GM21515 (cell line): ENCODE data around the gene EZR.

ENCODE experiments used
- ATAC-seq: cut with Tn5 transposase; IDR thresholded peaks from one replicate; pipeline ENCODE4 v1.9.1; 2021; ENCODE audit not compliant: unreplicated experiment

Gene EZR

DNA sequence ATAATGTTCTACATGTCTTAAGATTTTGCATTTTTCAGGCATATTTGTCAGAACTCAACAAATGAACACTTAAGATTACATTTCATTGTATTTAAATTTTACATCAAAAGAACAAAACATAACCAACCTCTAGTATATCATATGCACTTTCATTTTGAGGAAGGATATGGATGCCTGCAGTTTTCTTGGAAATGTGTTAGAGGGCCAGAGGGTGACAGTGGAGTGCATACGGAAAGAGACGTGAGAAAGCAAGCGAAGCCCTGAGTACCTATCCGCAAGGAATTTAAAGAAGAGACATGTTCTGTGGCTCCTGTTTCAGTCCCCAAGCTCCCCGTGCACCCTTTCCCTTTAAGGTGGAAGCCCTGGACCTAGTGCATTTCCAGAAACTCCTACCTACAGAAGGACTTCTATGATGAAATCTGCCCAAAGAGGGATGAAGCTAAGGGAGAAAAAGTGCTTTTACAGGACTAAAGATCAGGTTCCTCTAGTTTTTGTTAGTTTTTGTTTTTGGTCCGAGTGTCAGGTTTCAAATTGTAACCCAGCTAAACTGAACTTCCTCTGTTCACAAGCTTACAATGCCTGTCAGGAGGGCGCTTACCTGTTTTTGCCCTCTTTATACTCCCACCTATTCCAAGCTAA lies 38.8 kb downstream of the EZR start:
- no peak for ATAC-seq

- no peak for ATAC-seq
Measured at GRCh38 chr6:158778005-158778527, 41.1 kb downstream of the EZR start.

DNA sequence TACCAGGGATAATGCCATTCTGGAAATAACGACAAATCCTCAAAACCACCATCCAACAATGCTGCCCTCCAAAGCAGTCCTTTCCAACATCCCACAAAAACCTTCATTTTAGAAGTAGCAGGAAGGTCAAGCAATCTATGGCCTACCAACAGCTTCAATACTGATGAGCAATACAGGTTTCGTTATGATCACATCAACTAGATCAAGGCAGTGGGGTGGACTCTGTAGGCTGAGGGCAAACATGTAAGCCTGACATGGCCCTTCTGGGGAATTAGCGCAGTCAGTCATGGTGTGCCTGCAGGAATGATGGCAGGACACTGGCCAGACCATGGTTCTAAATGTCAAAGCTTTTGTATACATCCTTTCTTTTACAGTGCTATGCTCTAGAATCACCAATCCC lies 41.7 kb downstream of the EZR start:
- no peak for ATAC-seq

DNA sequence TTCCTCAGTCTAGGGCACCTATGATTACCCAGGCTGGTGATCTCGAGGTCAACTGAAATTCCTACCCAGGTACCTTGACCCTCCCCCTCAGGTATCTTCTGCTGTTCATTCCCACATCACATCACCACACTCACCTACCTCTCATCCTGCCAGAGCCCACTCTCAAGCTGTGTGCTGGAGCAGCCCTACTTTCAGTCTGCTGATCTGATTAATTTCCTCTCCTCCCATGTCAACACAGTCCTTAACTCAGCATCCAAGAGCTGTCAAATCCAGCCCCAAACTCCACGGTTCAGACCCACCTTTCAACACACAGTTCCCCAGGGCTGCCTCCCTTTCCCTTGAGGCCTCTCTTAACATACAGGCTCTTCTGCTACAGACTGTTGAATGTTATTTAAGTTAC lies 42.4 kb downstream of the EZR start:
- ATAC-seq, result no peak

- ATAC-seq, result no peak
Measured at GRCh38 chr6:158775832-158776231, 43.3 kb downstream of the EZR start.

- no peak for ATAC-seq
Measured at GRCh38 chr6:158774717-158775449, 44.3 kb downstream of the EZR start.

GRCh38 chr6:158773581-158774449 lies 45.4 kb downstream of the EZR start:
- no peak for ATAC-seq

GRCh38 chr6:158772851-158773371 lies 46.3 kb downstream of the EZR start:
- ATAC-seq, result no peak

DNA sequence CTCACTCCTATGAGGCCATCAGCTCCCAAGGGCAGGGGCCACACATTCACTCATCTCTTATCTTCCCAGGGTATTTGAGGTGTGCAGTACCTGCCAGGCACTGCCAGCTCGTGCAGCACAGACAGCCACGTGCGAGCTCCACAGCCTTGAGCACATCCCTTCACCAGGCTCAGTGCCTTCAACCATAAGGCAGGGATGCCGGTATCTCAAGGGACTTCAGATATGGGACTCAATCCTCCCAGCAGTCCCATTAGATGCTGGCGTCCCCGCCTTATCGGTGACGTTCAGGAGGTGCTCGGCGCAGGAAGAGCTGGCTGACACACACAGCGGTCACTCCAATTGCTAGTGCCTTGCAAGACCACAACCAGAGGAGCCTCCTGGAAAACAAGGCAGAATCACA lies 47.0 kb downstream of the EZR start:
- no peak for ATAC-seq

DNA sequence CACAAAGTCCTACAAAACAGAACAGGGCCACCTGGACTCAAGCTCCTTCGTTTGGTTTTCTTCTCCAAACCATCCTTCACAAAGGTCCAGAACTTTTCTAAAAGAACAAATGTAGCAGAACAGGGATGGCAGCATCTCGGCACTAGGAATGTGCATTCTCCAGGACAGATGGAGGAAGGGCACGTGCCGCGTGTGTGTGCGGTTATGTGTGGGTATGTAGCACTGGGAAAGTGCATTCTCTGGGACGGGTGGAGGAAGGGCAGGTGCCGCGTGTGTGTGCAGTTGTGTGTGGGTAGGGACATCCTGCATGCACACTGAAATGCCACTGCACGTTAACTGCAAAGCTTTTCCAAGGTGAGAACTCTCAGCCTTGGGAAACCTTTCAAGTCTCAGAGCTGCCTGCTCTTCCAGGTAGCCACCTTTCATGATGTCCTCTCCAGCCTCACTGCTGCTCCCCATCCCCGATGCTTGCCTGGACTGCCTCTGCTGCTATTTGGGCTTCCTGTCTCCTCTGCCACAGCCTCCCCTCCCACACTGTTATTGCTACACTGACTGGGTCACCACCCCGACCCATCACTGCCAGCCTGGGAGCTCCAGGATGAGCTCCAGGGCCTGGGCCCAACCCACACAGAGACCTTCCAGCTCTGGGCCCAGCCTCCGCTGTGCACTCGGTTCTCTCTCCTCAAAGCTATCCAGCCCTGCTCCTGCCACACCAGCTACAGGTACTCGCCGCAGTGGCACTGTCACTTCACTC lies 47.6 kb downstream of the EZR start:
- no peak for ATAC-seq

DNA sequence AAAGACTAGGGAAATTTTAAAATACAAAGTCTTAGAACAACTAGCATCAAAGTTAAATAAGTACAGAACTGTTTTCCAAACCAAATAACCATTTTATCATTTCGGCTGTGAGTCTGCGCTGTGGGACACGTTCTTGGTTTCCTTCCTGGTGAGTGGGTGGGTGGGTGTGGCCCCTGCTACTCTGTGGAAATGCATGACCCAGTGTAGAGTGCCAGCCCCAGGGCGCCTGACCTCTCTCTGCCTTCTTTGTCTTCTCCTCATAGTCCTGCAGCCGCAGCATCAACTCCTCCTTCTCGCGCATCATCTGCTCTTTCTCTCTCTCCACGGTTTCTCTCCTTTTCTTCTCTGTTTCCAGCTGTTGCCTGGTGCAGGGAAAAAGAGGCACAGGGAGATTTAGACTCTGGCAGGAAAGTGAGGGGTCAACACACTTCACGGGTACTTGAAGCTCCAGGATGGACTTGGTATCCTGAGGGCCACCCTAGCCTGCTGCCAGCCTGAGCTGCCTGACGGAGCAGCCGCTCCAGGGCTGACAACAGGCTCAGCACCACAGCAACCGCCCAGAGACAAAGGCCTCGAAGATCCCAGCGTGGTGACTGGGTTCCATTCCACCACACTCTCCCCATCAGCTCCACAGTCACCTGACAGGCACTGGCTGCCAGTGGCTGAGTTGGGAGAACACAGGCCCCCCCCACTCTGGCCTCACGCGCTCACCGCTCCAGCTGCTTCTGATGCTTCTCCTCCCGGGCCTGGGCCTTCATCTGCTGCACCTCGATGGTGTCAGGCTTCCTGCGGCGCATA lies 48.4 kb downstream of the EZR start:
- ATAC-seq, result no peak

GRCh38 chr6:158769771-158770432 lies 49.3 kb downstream of the EZR start:
- ATAC-seq, result no peak

GRCh38 chr6:158769234-158769770 lies 49.9 kb downstream of the EZR start:
- no peak for ATAC-seq

- no peak for ATAC-seq
Measured at GRCh38 chr6:158768436-158768835, 50.7 kb downstream of the EZR start.

DNA sequence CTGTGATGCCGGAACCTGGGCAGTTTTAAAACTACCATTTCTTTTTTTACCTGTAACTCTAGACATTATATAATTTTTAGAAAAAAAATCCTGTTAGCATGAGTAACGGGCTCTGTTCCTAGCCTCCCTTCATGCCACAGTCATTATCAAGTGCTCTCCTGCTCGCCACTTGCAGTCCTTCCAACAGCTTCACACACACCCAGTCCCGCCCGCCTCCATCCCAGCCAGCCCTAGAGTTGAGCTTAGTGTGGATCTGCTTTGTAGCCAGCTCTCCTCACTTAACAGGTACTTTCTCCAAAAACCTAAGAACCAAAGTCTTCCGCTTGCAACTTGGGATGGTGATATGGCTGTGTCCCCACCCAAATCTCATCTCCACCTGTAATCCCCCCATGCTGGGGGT lies 51.5 kb downstream of the EZR start:
- no peak for ATAC-seq

DNA sequence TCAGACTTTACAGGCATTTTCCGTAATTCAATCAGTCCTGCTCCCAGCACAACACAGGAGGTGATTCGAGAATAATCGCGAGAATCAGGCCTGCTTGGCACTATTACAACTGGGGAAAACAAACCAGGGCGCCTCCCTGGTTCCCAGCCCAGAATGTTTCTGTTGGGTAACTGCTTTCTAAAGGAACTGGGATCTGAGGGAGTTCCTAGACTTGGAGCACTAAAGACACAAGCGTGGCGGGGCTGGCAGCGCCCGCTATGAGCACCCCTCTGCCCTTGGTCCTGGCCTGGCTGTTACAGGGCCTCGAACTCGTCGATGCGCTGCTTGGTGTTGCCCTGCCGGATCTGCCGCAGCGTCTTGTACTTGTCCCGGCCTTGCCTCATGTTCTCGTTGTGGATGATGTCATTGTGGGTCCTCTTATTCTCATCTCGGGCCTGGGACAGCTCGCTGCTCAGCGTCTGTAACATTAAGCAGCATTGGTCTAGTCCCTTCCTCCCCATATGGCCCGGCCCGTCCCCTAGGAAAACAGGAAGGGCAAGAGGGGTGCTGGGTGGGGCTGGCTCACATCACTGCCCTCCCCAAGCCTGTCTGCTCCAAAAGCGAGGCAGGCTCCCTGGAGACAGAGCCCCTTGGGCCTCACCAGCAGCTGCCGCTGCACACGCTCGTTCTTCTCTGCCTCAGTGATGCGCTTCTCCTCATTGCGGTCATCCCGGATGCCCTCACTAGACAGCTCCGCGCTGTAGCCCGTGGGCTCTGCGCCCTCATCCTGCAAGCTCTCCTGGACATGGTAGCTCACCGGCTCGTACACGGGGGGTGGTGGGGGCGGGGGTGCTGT lies 52.3 kb downstream of the EZR start:
- no peak for ATAC-seq

GRCh38 chr6:158765499-158766068 lies 53.6 kb downstream of the EZR start:
- no peak for ATAC-seq

GRCh38 chr6:158764926-158765325 lies 54.2 kb downstream of the EZR start:
- no peak for ATAC-seq
